HEK293T (cell line): Measurements from ENCODE around the gene CAPN9.

ENCODE experiments used
- FOXM1 ChIP-seq: fragments of 450-650 bp; IDR thresholded peaks from 2 replicates; pipeline ENCODE4 v1.6.1; 2017; ENCODE audit warnings: mild to moderate bottlenecking, borderline replicate concordance
- PKNOX1 ChIP-seq: fragments of 450-650 bp; IDR thresholded peaks from 2 replicates; pipeline ENCODE4 v1.6.1; 2016

GRCh38 chr1:230827081-230827681 lies 80.0 kb downstream of the CAPN9 start:
- TF ChIP-seq PKNOX1 (no peak), FOXM1 (no peak)
